Inflammatory macrophage (primary cell): ENCODE measurements around the gene AK9.

Experiments used
- DNase-seq, 2 donors: peaks; one replicate each; pipeline ENCODE4 v3.0.0-alpha.2; 2020 to 2022

Gene AK9

DNA sequence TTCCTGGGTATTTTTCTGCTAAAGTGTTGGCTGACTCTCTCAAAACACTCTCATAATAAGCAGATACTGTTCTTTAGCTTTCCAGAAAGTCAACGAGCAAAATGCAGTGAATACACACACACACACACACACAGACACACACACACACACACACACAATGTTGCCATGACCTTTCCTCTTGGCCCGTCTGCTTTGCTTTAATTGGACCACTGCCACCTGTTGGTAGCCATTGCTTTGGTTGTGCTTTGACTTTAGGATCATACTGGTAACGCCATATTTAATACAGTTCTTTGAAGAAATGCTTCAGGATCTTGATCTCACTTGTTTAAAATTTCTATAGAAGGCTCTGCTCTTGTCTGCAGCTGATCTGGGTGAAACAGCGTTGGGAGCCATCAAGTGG is 4.5 kb upstream of the AK9 start:
- DNase-seq = peak in 1 of 2 donors; percentile 23

DNA sequence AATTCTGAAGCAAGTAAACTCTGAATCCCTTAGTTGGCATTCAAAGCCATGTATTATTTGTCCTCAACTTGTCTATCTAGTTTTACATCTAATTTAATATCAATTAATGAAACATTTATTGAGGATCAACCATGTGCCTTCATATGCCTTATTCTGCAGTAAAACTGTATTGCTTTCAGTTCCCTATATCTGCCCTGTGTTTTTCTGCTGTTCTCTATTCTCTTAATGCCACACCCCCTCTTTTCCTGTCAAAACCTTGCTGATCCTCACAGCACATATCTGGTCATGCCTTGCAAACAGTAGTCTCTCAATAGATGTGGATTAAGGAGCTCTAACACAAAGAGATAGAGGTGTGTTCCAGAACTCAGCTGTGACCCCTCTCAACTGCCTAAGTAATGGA is 2.1 kb upstream of the AK9 start:
- peak; percentile 43 to 67 for DNase-seq

- no peak for DNase-seq
These were observed 647 bp downstream of the AK9 start for GRCh38 chr6:109690373-109690736.

- peak; percentile 94 to 98 for DNase-seq
These were observed 3.7 kb downstream of the AK9 start for GRCh38 chr6:109687271-109687761.

- DNase-seq = peak; percentile 46 to 62
These were observed 4.3 kb downstream of the AK9 start for GRCh38 chr6:109686566-109687265.

DNA sequence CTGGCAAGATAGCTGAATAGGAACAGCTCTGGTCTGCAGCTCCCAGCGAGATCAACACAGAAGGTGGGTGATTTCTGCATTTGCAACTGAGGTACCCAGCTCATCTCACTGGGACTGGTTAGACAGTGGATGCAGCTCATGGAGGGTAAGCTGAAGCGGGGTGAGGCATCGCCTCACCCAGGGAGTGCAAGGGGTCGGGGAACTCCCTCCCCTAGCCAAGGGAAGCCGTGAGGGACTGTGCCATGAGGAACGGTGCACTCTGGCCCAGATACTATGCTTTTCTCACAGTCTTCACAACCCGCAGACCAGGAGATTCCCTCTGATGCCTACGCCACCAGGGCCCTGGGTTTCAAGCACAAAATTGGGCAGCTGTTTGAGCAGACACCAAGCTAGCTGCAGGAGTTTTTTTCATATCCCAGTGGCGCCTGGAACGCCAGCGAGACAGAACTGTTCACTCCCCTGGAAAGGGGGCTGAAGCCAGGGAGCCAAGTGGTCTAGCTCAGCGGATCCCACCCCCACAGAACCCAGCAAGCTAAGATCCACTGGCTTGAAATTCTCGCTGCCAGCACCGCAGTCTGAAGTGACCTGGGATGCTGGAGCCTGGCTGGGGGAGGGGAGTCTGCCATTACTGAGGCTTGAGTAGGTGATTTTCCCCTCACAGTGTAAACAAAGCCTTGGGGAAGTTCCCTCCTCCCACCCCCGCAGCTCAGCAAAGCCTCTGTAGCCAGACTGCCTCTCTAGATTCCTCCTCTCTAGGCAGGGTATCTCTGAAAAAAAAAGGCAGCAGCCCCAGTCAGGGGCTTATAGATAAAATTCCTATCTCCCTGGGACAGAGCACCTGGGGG is 12.1 kb downstream of the AK9 start:
- DNase-seq = peak in 1 of 2 donors; percentile 37

- no peak for DNase-seq
These were observed 12.8 kb downstream of the AK9 start for GRCh38 chr6:109678240-109678639.

- no peak for DNase-seq
These were observed 14.3 kb downstream of the AK9 start for GRCh38 chr6:109676724-109677123.

DNA sequence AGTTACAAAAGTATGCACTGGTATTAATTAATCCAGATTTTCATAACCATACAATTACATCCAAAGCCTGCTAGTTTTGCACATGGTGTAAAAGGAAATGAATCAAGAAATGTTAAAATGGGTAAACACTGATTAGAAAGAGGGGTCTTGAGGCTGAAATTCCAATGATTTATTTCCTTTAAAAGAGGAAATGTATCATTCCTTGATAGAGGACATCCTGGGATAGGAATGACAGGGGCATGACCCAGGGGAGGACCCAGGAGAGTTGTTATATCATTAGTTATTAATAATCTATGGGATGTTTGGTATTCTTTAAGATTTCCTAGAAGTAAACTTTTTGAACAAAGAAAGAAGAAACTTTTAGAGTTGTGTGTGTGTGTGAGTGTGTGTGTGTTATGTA is 18.2 kb downstream of the AK9 start:
- no peak for DNase-seq

GRCh38 chr6:109672175-109672574 is 18.8 kb downstream of the AK9 start:
- DNase-seq = no peak

- DNase-seq = no peak
These were observed 19.3 kb downstream of the AK9 start for GRCh38 chr6:109671733-109672132.

GRCh38 chr6:109669811-109670210 is 21.2 kb downstream of the AK9 start:
- DNase-seq = no peak

GRCh38 chr6:109662192-109662591 is 28.8 kb downstream of the AK9 start:
- no peak for DNase-seq

DNA sequence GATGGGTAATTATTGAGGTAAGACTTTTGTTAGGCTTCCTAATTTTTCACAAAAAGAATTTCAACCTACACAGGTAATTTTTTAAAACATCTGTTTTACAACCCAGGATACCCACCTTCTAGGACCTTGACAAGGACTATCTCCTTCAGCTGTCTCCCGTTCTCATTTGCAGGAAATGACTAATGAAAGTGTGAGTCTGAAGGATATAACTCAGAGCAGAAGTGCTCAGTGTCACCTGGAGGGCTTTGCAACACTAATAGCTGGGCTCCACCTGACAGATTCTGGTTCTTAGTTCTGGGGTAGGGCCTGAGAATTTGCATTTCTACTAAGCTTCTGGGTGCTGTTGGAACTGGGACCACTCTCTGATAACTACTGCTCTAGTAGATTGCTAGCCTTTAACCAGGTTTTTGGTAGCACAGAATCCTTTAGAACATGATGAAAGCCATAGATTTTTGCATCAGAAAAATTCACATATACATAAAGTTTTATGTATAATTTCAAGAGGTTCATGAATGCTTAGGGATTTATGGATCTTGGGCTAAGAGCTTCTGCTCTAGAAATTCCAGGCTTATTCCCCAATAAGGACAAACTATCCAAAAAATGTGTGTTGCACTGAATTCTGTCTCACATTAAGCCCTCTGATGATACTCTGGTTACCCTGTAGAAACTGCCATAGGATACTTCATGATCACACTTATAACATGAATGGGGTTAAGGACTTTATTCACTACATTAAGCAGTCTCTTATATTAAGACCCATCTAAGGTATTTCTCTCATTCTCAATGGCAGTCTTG is 30.3 kb downstream of the AK9 start:
- DNase-seq = no peak

DNA sequence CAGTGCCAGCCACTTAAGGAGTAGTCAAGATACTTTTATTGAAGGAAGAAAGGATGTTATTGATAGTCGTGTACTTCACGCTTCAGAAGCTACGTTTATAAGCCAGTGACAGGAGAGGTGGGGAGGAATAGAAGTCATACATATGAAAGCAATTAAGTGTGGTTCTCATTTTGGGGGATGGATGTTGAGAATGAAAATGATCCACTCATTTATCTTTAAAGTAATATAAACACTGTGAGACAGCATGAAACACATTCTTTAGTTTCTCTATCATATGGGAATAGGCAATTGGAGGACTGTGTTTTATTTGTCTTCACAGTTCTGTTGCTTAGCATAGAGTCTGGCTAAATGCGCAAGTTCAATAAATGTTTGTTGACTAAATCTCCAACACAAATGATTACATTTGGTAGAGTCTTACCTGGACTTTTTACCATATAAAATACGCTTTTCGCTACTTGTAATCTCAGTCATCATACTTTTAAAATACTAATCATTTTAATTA is 35.2 kb downstream of the AK9 start:
- no peak for DNase-seq

GRCh38 chr6:109653264-109653663 is 37.7 kb downstream of the AK9 start:
- no peak for DNase-seq

DNA sequence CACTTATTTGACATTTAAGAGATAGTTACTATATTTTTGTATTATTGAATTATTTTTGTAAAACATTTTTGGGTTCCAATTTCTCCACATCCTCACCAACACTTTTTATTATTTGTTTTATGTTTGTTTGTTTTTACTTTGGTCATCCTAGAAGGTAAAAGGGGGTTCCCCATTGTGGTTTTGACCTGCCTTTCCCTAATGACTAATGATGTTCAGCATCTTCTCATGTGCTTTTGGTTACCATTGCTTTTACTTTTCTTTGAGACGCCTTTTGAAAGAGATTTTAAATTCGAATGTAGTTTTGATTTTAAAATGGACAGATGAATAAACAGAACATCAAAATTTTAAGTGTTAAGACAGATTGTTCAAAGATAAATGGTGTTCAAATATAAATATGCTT is 46.9 kb downstream of the AK9 start:
- DNase-seq = no peak

DNA sequence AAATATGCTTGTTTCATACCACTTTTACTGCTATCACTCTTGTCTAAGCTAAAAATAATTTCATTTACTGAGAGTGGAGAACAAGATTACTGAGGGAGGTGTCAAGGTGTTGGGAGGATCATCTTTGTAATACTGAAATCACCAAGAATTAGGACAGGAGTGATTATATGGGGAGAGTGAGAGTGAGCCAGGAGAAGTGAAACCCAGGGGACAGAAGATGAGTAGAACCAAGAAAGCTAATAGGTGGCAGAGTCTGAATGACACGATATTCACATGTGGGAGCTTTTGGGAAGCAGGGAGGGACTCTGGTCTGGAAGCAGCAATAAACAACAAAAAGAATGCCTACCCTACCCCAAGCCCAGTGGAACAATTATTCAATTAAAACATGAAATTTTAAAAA is 58.6 kb downstream of the AK9 start:
- no peak for DNase-seq

DNA sequence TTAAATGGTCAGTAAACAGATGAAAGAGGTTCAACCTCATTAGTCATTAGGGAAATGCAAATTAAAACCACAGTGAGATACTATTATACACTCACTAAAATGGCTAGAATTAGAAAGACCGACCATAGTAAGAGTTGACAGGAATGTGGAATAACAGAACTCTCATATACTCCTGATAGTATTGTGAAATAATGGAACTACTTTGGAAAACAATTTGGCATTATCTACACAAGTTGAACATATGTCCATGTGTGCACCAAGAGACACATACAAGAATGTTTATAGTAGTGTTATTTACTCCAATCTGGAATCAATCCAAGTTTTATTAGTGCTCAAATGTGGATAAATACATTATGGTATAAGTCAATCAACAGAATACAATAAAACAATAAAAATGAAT is 59.6 kb downstream of the AK9 start:
- DNase-seq = no peak

DNA sequence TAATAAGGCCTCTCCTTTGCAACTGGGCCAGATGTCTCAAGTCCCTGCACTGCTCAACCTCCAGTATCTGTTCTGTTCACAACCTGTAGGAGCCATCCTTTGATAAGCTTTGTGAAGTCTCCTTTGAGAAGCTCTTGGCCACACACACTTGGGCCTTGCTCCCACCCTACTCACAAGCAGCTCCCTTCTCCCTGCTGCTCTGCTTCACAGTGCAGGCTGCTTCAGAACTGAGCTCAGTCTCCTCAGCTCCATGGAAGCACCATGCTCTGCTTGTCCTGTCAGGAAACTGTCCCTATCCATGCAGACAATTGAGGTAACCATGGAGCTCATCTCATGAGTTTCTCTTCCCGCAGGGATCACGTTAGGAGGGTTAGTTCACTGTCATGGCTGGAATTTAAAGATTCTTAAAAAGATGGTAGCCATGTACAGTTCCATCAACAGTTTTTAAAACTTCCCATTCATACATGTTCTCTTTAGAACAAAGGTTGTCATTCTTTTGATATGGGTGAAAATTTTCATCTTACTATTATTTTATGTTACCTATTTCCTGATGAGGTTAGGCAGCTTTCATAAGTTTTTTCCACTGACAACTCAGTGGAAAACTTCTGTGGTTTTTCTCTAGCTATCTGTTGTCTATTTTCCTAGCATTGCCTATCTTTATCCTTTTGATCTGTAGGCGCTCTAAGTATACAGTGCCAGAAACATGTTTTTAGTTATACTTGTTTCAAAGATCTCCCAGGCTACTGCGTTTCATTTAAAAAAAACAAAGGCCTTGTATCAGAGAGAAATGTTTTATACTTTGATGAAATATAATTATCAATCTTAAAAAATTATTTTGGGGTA is 62.6 kb downstream of the AK9 start:
- no peak for DNase-seq

DNA sequence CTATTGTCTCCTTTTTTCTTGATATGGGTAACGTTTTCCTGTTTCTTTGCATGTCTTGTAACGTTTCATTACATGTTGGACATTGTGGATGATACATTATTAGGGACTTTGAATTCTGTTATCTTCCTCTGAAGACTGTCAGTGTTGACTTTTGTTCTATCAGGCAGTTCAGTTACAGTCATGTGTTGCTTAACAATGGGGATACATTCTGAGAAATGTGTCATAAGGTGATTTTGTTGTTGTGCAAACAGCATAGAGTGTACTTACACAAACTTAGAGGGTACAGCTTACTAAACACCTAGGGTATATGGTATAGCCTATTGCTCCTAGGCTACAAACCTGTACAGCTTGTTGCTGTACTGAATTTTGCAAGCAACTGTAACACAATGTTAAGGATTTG is 64.7 kb downstream of the AK9 start:
- DNase-seq = peak; percentile 2 to 19

GRCh38 chr6:109625199-109625598 is 65.8 kb downstream of the AK9 start:
- no peak for DNase-seq
